Measurements from ENCODE around the gene C12orf50. TPM values are rescaled to one million over a fixed set of nuclear protein-coding genes. Genes with fewer than 3 reads are reported as not detected.
"Not testable (repeated sequence)": the region's sequence is repeated elsewhere in the genome, so short reads cannot be mapped to it uniquely, and the experiment has no call there.

The C12orf50 gene
- total RNA-seq, 1 donor, result under 0.01 TPM

DNA sequence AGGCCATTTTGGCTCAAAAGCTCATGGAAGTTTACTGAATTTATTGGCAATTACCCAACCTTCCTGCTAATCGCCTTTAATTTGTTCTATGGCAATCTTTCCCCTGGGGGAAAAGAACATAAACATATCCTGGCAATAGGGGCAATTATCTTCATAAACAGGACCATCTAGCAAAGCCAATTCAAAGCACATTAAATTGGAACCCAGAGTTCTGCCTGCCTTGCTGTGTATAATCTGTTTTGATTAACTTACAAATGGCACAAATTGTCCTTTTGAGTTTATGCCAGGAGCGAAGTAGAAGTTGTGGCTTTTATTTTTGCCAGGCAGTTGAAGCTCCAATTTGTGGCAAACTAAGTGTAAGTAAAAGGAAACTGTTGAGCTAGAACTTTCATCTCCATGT lies 68.6 kb downstream of the C12orf50 start:
- H3K79me2 ChIP-seq (ENCODE audit: insufficient read depth, low read length), result no peaks in the 10 kb centered on the region
- no peak overlapping the region for H2AFZ ChIP-seq (ENCODE audit: low read length)

DNA sequence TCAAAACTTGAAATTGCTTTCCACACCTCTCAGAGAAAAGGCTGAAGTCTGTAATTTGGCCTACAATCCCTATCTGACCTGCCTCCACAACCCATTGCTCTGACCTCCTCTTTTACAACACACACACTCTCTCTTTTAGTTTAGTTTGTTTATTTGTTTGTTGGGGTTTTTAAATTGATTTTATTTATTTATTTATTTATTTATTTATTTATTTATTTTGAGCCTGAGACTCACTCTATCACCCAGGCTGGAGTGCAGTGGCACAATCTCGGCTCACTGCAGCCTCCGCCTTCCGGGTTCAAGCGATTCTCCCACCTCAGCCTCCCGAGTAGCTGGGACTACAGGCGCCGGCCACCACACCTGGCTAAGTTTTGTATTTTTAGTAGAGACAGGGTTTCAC lies 75.2 kb downstream of the C12orf50 start:
- H3K27ac ChIP-seq (ENCODE audit: low read depth, low read length); H2AFZ ChIP-seq (ENCODE audit: low read length); DNase-seq (ENCODE audit: insufficient read length, low spot score, missing footprints); H3K36me3 ChIP-seq (ENCODE audit: insufficient read depth, low read length); H3K79me2 ChIP-seq (ENCODE audit: insufficient read depth, low read length); H3K4me1 ChIP-seq (ENCODE audit: insufficient read depth, low read length); H3K4me3 ChIP-seq (ENCODE audit: insufficient read depth, low read length); H3K27me3 ChIP-seq (ENCODE audit: insufficient read depth, low read length); H4K20me1 ChIP-seq (ENCODE audit: insufficient read depth, low read length); H3K9me3 ChIP-seq (ENCODE audit: low read depth, low read length); H3K4me2 ChIP-seq (ENCODE audit: insufficient read depth, low read length): not testable (repeated sequence)

More for the DNA sequence above, 68.6 kb downstream of the C12orf50 start:
- no peak overlapping the region for H3K4me3 ChIP-seq (ENCODE audit: insufficient read depth, low read length)
- H3K36me3 ChIP-seq (ENCODE audit: insufficient read depth, low read length), result no peaks in the 10 kb centered on the region
- no peaks in the 10 kb centered on the region for H3K4me1 ChIP-seq (ENCODE audit: insufficient read depth, low read length)
- H3K4me2 ChIP-seq (ENCODE audit: insufficient read depth, low read length), result no peak overlapping the region
- H3K9me3 ChIP-seq (ENCODE audit: low read depth, low read length), result no peaks in the 10 kb centered on the region
- TF ChIP-seq CTCF (IDR thresholded peaks at IDR 0.05; ENCODE audit: extremely low read depth, low read depth, low read length), result no peak
- no peak overlapping the region for H3K27ac ChIP-seq (ENCODE audit: low read depth, low read length)
- no peaks in the 10 kb centered on the region for H4K20me1 ChIP-seq (ENCODE audit: insufficient read depth, low read length)
- peaks cover 7% of the 10 kb centered on the region for H3K27me3 ChIP-seq (ENCODE audit: insufficient read depth, low read length)
- no peak for DNase-seq (ENCODE audit: insufficient read length, low spot score, missing footprints)

DNA sequence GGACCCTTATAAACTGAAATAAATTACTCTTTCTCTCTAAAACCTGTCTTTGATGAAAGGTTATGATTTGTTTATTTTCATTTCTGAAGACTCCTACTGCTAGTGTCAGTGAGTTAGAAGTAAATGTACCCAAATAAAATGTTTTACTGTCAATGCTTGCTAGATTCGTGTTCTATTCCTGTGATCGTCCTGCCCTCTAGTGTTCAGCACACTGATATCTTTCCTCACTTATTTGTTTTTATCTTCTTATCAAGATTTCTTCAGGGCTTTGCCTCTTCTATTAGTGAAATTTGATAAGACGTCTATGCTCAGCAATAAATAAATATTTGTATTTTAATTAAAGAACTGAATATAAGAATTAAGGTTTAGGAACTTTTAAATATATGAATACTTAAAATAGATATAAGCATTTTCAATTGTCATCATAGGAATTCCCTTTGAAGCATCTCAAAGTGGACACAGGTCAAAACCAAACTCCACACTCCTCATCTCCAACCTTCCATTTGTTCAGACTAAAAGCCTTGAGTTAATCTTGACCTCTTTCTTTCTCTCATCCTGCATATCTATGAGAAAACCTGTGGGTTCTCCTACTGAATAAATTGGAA lies 75.8 kb downstream of the C12orf50 start:
- Histone ChIP-seq H3K36me3 (ENCODE audit: insufficient read depth, low read length) (no peaks in the 10 kb centered on the region), H3K79me2 (ENCODE audit: insufficient read depth, low read length) (no peaks in the 10 kb centered on the region), H3K27ac (ENCODE audit: low read depth, low read length) (no peak overlapping the region), H2AFZ (ENCODE audit: low read length) (no peak overlapping the region), H3K27me3 (ENCODE audit: insufficient read depth, low read length) (peaks cover 7% of the 10 kb centered on the region), H3K4me2 (ENCODE audit: insufficient read depth, low read length) (no peak overlapping the region), H3K9me3 (ENCODE audit: low read depth, low read length) (no peaks in the 10 kb centered on the region), H4K20me1 (ENCODE audit: insufficient read depth, low read length) (no peaks in the 10 kb centered on the region), H3K4me3 (ENCODE audit: insufficient read depth, low read length) (no peak overlapping the region), H3K4me1 (ENCODE audit: insufficient read depth, low read length) (no peaks in the 10 kb centered on the region)
- peak; percentile 87 for DNase-seq (ENCODE audit: insufficient read length, low spot score, missing footprints)
- TF ChIP-seq CTCF (IDR thresholded peaks at IDR 0.05; ENCODE audit: extremely low read depth, low read depth, low read length), result peak; percentile 67

- Histone ChIP-seq H3K4me2 (ENCODE audit: insufficient read depth, low read length) (no peak overlapping the region), H3K9me3 (ENCODE audit: low read depth, low read length) (no peaks in the 10 kb centered on the region), H3K4me1 (ENCODE audit: insufficient read depth, low read length) (no peaks in the 10 kb centered on the region), H3K4me3 (ENCODE audit: insufficient read depth, low read length) (no peak overlapping the region), H3K27me3 (ENCODE audit: insufficient read depth, low read length) (peaks cover 7% of the 10 kb centered on the region), H3K36me3 (ENCODE audit: insufficient read depth, low read length) (no peaks in the 10 kb centered on the region), H2AFZ (ENCODE audit: low read length) (no peak overlapping the region), H4K20me1 (ENCODE audit: insufficient read depth, low read length) (no peaks in the 10 kb centered on the region), H3K79me2 (ENCODE audit: insufficient read depth, low read length) (no peaks in the 10 kb centered on the region), H3K27ac (ENCODE audit: low read depth, low read length) (no peak overlapping the region)
- DNase-seq (ENCODE audit: insufficient read length, low spot score, missing footprints), result no peak
- TF ChIP-seq CTCF (IDR thresholded peaks at IDR 0.05; ENCODE audit: extremely low read depth, low read depth, low read length), result no peak
Measured at GRCh38 chr12:87952850-87953249, 76.4 kb downstream of the C12orf50 start.
